HG02763 (cell line): ENCODE results near the gene ZNF543.
"Not testable (repeated sequence)": the region's sequence is repeated elsewhere in the genome, so short reads cannot be mapped to it uniquely, and the experiment has no call there.

Source experiments
- ATAC-seq: cut with Tn5 transposase; IDR thresholded peaks from one replicate; pipeline ENCODE4 v1.9.1; 2021; ENCODE audit warnings: mild to moderate bottlenecking, moderate library complexity; ENCODE audit not compliant: unreplicated experiment

The ZNF543 gene

GRCh38 chr19:57320180-57321084 is at the start of gene ZNF543:
Gene ZNF543 (plus strand): TSS chr19:57320472. CDS start chr19:57320854, 382 bp downstream.
- ATAC-seq: peak; percentile 97

GRCh38 chr19:57271280-57271679 is 49.0 kb upstream of the ZNF543 start:
- ATAC-seq: no peak

- no peak for ATAC-seq
These were observed 47.3 kb upstream of the ZNF543 start for GRCh38 chr19:57273014-57273413.

GRCh38 chr19:57276430-57276829 is 43.8 kb upstream of the ZNF543 start:
- ATAC-seq: no peak

GRCh38 chr19:57278481-57278880 is 41.8 kb upstream of the ZNF543 start:
- ATAC-seq: not testable (repeated sequence)

GRCh38 chr19:57279418-57280164 is 40.7 kb upstream of the ZNF543 start:
- peak; percentile 62 for ATAC-seq

GRCh38 chr19:57280165-57280961 is 39.9 kb upstream of the ZNF543 start, which contains the start of gene ZNF460:
Gene ZNF460 (plus strand): TSS chr19:57280485. CDS start chr19:57280807, 322 bp downstream.
- ATAC-seq: peak; percentile 77

- ATAC-seq: no peak
These were observed 39.3 kb upstream of the ZNF543 start for GRCh38 chr19:57280962-57281400.

- ATAC-seq: no peak
These were observed 38.1 kb upstream of the ZNF543 start for GRCh38 chr19:57282011-57282643.

- no peak for ATAC-seq
These were observed 31.9 kb upstream of the ZNF543 start for GRCh38 chr19:57288373-57288772.

- ATAC-seq: no peak
These were observed 29.3 kb upstream of the ZNF543 start for GRCh38 chr19:57290970-57291369.

- ATAC-seq: no peak
These were observed 27.7 kb upstream of the ZNF543 start for GRCh38 chr19:57292547-57292946.

GRCh38 chr19:57293719-57294118 is 26.6 kb upstream of the ZNF543 start:
- ATAC-seq: no peak

- no peak for ATAC-seq
These were observed 18.2 kb upstream of the ZNF543 start for GRCh38 chr19:57302020-57302465.

GRCh38 chr19:57302727-57303401 is 17.4 kb upstream of the ZNF543 start:
- ATAC-seq: no peak

- ATAC-seq: no peak
These were observed 15.2 kb upstream of the ZNF543 start for GRCh38 chr19:57305056-57305455.

- no peak for ATAC-seq
These were observed 11.8 kb upstream of the ZNF543 start for GRCh38 chr19:57308514-57308913.

- no peak for ATAC-seq
These were observed 9.5 kb upstream of the ZNF543 start for GRCh38 chr19:57310792-57311191.

GRCh38 chr19:57314146-57314545 is 6.1 kb upstream of the ZNF543 start:
- no peak for ATAC-seq

- ATAC-seq: no peak
These were observed 2.8 kb upstream of the ZNF543 start for GRCh38 chr19:57317503-57317902.
